ENCODE measurements around the gene LINC00305.

Gene LINC00305

DNA sequence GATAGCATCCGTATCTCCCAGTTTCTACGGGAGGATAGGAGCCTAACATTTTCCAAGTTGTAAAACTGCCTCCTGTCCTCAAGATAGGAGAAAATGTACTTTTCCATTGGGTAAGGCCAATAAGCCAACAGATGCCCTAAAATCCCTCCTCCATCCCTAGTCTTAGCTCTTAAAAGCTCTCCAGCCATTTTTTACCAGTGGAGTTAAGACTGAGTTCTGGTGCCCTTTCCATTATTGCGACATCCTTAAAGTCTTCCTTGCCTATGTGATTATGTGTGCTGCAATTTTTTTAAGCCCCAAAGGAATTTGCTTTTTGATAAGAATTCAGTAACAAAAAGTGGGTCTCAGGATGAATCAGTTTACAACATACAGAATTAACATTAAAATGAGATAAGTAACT is 33.0 kb downstream of the LINC00305 start:
- DNase-seq = no peak
- ATAC-seq = no peak

DNA sequence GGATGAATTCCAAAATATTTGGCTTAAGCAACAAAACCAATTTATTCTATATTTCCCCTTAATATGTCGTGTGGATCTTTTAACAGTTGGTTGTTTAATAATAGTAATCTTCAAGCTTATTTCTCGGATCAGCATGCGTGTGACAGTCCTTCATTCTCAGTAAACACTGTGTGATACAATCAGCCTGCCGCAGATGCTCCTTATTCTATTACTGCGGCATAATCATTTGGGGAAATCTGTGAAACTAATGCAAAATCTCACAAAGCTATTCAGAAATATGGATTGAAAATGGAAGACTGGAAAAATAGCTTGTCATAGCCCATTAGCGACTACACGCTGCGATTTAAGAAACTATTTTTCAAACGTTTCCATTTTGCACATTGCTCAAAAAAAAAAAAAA is 36.9 kb downstream of the LINC00305 start:
- ATAC-seq = no peak
- DNase-seq = no peak

DNA sequence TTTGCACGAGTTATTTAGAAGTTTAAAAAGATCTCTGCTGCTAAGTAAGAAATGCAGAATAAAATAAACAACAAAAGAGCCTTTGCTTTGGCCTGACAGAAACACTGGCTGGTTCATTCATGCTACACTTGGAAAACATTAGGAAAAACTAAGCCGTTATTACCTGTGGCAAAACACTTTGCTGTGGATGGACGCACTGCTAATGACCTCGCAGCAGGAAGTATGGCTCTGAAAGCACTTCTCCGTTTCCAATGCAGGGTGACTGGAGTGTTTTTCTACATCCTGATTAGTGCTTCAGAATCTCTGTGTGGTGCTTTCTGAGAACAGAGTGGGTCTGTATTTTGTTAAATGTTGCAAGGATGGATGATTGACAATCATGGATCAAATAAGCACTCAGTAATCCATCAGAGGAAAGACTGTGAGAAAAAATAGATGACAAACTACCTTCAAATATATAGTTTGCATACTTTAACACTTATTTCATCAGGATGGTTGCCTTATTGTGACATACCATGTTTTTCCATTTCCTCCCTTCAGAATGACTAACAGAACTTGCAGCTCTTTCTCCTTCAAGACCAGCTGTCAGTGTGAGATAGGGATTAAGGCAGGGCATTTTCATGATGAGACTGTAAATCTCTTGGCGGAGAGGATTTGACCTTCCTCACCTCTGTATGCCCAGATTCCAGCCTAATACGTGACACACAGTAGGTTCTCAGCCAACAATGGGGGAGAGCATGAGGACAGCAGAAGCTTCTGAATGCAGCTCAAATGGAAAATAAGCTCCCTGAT is 38.0 kb downstream of the LINC00305 start:
- ATAC-seq (no peak), DNase-seq (no peak)

DNA sequence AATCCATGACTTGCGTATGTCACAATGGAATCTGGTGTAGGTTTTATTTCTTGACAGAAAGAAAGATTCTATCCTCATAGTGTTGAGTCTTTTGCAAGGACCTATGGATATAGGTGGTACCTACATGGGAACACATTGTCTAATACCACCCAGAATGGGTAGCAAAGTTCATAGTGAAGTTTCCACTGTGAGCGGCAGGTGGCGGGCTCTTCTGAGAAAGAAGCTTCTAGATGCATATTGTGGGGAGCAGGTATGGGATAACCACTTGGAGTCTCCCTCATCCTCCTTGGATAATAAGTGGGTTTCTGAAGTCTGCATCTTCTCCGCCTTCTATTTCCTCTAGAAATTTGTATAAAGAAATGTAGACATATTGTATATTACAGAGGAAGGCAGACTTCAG is 44.9 kb downstream of the LINC00305 start:
- ATAC-seq (no peak), DNase-seq (no peak)

DNA sequence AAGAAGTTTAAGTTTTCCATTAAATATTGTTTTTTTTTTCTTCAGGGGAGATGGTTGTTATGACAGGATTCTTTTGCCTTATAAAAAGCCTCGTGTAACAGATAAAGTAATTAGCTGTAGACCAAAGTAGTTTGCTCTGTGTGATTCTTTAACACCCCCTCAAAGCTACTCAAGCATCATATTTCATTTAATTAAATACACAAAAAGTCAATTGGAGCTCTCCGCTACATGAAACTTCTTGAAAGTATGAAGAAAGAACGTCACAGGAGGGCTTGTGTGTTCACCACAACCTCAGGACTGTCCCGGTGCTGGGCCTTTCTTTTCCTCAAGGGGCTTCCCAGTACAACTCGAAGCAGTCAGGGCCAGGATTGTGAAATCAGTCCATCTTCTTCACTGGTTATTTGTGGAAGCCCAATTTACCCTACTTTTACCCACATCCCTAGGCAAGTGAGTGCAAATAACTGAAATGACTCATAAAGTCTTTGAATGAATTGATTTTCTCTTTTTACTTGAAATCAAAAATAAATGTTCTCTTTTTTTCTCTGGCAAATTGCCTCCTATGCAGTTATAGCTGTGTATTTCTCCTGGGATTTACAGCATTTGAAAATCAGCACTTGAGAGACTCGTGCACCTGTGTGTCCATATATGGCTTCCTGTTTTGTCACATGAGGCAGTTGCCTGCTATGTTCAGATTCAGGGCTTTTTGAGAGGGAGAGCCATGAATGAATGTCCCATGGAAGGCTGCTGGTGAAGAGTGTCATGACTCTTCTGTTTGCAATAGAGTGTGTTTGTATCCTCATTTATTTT is 48.6 kb downstream of the LINC00305 start:
- DNase-seq (no peak), ATAC-seq (no peak)

DNA sequence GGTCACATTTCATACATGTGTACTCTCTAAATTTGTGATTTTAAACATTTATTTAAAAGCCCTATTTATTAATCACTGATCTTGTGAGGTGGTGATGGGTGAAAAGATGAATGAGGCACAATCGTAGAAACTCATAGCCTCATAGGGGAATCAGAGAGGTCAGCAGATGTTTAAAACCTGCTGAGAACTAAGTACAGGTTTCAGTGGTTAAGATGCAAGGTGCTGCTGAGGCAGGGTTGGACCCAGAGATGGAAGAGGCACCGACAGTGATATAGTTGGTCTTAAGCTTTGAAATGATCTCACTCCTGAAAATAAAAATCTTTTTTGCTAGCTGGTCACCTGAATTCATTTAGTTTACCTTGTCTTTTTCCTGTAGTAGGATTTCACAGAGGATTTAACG is 49.6 kb downstream of the LINC00305 start:
- ATAC-seq = no peak
- no peak for DNase-seq

DNA sequence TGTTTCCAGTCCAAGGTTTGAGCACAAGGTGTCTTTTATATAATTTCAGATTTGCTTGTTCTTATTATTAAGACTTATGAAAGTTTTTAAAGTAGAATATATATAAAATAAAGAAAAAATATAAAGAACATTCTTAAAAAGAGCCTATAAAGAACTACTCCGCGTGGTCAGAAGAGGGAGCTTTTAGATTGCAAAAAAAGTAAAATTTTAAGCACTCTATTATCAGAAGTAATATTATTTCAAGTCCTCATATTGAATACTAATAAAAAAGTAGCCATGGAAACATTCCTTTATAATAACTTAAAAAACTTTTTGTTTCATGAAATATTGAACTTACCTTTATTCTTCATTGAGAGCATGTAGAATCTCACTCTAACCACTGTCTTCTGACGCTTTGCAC is 51.4 kb downstream of the LINC00305 start:
- DNase-seq = no peak

DNA sequence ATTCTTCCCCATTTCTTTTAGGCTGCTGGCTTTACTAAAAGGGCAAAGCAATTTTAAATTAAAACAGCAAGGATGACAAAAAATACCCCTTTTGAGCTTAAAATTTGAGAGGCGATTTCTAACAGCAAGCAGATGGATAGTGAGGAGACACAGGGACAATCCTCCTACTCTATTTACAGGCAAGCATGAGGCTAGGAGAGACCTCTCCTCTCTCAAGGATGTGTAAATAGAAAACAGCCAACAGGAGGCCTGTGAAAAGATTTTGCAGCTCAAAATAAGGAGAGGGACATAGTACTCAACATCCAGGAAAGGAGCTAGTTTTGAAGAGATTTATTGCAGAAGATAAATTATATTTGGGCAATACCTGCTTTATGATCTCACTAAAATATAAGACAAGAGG is 53.8 kb downstream of the LINC00305 start:
- no peak for DNase-seq
- ATAC-seq = no peak

More for the DNA sequence above, 51.4 kb downstream of the LINC00305 start:
- no peak for ATAC-seq

DNA sequence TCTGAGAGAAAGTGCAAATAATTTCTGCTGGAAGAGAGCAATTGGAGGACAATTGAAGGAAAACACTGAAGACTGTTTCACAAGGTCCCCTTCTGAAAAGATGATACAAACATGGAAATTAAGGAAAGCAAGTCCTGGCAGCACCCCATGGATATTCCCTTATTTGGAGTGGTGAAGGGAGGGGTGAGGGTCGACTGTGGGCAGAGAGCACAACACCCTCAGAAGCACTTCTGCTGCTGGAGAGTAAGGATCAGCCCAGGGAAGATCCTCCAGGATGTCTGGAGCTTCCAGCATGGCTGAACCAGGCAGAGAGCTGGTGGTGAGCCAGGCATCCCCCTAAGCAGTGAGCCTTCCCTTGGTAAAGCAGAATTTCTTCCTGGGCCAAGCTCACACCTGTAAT is 54.7 kb downstream of the LINC00305 start:
- ATAC-seq = no peak
- DNase-seq = no peak

DNA sequence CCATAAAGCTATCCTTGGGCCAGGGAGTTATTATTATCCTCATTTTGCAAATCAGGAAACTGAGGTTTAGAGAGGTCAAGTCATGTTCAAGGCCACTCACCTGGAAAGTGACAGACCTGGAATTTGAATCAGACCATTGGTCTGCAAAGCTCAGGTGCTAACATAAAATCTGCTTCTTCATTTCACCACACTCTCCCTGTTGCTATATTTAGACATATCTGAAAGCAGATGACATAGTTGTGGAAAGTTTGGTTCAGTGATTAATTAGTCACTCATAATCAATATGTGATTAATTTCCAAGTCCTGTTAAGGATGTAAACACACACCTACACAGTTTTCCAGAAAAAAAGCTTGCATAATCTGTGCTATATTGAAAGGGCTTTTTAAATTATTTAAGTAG is 57.4 kb downstream of the LINC00305 start:
- no peak for ATAC-seq

DNA sequence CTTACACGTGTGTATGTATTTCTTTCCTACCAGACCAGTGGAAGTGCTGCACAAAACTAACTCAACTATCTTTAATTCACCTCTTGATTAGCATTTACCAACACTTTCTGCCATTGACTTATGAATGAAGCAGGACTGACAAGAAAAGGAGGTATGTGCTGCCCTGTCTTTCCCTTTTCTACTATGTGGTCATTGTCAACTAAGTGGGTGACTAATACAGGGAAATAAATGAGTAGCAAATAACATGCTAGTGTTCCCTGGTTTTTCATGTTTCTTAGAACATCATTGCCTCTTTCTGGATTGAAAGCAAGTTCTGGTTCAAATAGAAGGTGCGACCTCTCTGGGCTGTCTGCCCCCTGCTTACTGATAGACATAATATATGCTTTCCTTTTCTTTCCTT is 58.0 kb downstream of the LINC00305 start:
- ATAC-seq = no peak
- DNase-seq = no peak

More for the DNA sequence above, 57.4 kb downstream of the LINC00305 start:
- no peak for DNase-seq

DNA sequence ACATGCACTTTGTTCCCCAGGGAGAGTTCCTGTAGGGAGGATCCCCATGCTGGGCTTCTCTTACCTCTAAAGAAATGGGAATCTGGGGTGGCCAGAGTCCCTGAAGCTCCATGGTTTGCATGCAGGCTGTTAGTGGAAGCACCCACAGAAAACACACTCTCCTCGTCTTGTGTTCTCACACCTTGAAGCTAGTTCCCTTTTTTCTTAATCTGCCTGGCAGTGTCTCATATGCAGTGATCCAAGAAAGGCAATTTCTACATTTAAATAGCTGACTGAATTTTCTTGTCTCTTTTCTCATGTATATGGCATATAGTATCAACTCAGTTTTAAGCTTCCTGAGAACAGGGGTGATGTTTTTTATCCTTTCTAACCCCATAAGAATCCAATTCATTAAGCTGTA is 65.0 kb downstream of the LINC00305 start:
- no peak for ATAC-seq
- DNase-seq = no peak

DNA sequence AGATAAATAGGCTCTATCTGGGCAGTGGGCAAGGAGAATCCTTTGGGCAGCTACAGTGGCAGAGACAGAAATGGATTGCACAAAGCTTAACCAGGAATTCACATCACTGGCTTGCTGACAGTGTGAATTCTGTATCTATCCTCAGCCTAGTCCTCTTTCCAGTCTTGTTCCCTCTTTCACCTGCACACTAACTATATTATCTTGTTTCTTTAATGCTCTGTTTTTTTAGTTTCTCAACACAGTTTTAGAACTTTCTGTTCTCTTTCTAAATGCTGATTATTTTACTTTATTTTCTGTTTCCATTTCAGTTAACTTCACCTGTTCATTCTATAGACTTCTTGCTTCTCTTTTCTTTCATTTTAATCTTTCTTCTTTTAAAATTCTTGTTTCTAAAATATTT is 66.4 kb downstream of the LINC00305 start:
- ATAC-seq (no peak), DNase-seq (no peak)

DNA sequence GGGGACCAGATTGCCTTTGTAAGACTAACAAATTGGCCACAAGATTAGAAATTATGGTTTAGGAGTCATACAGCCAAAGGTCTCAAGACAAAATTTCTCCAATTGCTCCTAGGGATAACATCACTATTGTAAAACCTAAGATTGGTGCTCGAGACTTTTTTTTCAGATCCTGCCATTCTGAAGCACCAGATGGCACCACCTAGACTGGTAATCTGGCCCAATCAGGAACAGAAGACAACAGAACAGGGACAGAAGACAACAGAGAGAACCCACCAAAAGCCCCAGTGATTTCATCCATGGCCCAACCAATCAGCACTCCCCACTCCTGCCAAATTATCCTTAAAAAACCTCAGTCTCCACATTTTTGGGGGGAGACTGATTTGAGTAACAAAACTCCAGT is 66.8 kb downstream of the LINC00305 start:
- ATAC-seq = no peak
- no peak for DNase-seq

DNA sequence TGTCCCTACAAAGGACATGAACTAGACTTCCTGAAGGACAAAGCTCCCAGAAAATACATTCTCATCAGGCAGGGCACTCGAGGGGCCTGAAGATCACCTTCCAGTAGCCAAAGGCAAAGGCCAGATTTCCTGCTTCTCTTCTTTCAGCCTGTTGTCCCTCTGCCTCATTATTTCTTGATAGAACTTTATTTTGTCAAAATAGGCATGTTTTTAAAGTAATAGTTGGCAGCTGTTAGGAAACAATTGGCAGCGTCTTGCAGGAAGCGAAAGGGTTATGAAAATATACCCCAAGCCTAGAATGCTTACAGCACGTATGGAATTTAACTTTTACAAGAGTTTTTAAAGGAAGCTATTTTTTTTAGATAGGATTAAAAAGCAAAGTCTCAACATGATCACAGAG is 74.9 kb downstream of the LINC00305 start:
- no peak for DNase-seq
- no peak for ATAC-seq

DNA sequence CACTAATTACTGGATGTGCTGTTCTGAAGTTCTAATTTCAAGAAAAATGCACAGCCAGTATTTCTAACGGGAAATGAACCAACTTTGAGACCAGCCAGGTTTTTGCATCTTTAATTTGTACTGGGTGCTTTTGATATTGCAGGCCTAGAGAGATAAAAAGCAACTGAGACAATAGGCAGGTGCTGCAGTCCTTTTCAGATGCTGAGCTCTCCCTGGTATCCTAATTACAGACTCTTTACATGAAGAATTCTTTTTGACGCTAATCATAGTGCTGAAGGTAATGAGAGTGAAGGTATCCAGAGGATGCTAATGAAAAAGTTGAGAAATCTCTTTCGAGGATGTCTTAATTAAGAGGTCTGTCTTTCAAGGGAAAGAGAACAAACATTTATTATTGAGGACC is 93.9 kb downstream of the LINC00305 start:
- DNase-seq (no peak), ATAC-seq (no peak)

DNA sequence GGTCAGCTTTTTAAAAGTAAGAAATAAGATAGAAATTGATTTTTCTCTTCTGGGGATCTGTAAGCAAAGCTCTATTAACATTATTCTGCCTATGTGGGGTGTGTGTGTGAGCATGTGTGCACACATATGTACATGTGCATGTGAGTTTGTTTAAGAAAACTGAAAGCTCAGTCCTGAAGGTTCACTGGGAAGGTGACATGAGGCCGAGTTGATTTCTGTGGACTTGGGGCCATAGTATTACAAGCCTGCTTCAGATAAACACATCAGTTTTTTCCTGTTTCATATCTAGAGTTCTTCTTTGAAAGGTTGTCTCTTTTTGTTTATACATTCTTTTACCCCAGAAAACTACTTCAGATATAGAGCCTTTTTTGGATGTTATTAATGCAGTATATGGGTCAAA is 95.6 kb downstream of the LINC00305 start:
- no peak for ATAC-seq
- no peak for DNase-seq

DNA sequence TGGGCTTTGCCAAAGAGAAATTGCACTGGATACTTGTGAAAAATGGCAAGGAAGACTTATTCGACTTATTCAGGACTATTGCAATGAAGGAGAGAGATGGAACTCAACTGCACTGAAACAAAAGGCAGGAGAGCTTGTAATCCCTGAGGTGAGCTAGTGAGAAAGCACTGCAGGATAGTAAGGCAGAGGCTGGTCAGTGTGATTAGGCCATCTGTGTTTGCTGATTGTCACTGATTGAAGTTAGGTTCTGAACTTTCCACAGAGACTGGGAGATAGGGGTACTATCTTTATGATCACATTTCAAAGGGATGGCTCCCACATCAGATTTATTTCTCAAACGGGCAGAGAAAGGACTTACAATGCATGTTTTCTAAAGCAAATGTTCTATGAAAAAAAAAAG is 96.1 kb downstream of the LINC00305 start:
- DNase-seq = no peak
- ATAC-seq = no peak

DNA sequence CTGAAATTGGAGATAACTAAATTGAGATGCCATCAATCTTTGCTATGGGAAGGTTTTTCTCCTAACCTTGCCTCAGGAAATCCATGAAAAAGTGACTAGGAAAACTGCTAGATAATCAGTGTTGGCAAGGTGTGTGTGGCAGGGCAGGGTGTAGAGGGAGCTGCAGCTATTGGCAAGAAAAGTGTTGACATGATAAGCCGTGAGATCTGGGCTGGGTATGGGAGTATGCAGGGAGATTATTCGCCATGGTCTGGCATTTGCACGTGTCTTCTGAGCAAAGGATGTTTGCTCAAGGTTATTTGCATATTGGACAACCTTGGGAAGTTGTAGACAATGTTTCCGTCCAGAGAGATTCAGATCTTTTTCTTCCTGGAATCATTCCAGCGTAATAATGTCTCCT is 104.3 kb downstream of the LINC00305 start:
- DNase-seq (no peak), ATAC-seq (no peak)

DNA sequence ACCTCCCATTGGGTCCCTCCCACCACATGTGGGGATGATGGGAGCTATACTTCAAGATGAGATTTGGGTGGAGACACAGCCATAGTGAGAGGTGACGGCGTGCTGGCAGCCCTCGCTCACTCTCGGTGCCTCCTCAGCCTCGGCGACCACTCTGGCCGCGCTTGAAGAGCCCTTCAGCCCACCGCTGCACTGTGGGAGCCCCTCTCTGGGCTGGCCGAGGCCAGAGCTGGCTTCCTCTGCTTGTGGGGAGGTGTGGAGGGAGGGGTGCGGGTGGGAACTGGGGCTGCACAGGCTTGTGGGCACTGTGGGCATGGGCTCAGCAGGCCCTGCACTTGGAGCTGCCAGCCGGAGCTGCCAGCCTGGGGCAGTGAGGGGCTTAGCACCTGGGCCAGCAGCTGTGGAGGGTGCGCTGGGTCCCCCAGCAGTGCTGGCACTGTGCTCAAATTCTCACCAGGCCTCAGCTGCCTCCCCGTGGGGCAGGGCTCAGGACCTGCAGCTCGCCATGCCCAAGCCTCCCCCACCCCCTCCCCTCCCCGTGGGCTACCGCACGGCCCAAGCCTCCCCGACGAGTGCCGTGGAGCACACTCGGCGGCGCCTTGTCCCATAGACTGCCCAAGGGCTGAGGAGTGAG is 106.0 kb downstream of the LINC00305 start:
- ATAC-seq (no peak), DNase-seq (no peak)

DNA sequence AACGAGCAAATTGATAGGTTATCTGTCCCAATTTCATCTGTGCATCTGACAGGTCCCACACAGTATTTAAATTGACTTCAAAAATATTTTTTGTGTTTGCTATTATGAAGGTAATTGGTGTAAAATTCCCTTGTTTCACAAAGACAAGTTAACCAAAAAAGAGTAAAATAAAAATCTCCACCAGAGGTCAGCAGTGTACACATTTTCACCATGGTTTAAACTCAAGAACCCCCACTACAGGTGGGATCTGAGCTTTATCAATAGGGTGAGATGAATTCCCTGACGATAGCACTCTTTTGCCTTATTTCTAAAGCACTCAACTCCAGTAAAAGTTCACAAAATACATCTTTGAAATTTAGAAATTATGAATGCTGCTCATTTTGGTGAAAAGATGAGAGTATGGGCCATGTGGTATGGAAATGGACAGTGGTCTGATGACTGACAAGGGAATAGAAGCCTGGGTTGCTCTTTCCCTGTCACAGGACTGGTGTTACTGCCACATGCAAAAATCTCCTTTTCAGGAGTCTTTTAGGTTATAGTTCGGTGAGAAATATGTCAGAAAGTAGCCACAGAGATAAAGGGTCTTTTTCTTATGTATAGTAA is 111.0 kb downstream of the LINC00305 start:
- ATAC-seq = no peak
- no peak for DNase-seq

DNA sequence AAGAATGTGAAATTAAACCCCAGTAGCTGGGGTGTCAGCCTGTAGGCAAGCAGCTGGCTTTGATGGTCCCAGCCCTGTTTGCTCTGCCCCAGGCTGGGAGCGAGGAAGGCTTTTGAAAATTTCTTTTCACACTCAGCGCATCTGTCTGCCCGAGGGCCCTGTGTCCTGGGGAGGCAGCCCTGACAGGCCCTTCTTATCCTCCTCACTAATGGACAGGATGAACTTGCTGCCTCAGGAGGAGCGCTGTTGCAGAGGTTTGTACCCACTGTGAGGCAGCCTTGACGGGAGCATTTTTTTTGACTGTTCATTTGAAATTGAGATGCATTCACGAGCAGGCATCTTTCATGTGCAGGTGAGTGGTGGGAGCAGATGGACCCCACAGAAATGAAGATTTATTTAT is 116.6 kb downstream of the LINC00305 start:
- no peak for ATAC-seq
- DNase-seq = no peak

DNA sequence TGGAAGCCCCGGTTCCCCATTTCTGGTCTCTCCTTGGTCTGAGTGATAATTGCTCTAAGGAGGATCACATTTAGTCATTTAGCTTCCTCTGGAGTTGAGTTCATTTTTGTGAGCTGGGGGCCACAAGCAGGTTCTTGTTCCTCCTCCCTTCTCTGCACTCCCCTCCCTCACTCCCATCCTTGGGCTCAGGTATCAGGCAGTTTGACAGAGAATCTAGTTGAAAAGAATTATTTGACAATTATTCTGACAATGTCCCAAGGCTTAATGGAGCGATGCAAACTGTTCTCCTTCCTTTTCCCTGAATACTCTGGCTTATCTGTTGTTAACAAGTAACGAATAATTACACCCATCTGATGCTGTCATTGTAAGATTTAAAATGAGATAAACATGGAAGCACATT is 117.5 kb downstream of the LINC00305 start:
- ATAC-seq (no peak), DNase-seq (no peak)

Data from stimulated activated naive CD8-positive, alpha-beta T cell treated with anti-CD3 and anti-CD28 coated beads, Interleukin-15, Interleukin-2, amounts not matched to agents 100 U/mL and 50 U/mL, for 24 hours (primary cell).